Parathyroid adenoma (tissue), 2 donors: ENCODE data around the gene DKK3.

Experiments used
- H2AFZ ChIP-seq: fragments of 300-600 bp; sonication (generic); one replicate; pipeline ENCODE4 v1.7.0; 2017; ENCODE audit warnings: antibody characterized with exemption, mild to moderate bottlenecking
- H3K27ac ChIP-seq: fragments of 300-600 bp; sonication (generic); one replicate; pipeline ENCODE4 v1.7.0; 2017
- H3K27me3 ChIP-seq: fragments of 300-600 bp; sonication (generic); one replicate; pipeline ENCODE4 v1.7.0; 2017; ENCODE audit warnings: low read length; ENCODE audit not compliant: control insufficient read depth, insufficient read depth
- H3K36me3 ChIP-seq: fragments of 300-600 bp; sonication (generic); one replicate; pipeline ENCODE4 v1.7.0; 2017; ENCODE audit warnings: low read length; ENCODE audit not compliant: control insufficient read depth, insufficient read depth
- H3K4me1 ChIP-seq: fragments of 300-600 bp; sonication (generic); one replicate; pipeline ENCODE4 v1.7.0; 2017; ENCODE audit warnings: control low read depth
- H3K4me2 ChIP-seq: fragments of 300-600 bp; sonication (generic); one replicate; pipeline ENCODE4 v1.7.0; 2017; ENCODE audit warnings: low read length
- H3K4me3 ChIP-seq: fragments of 300-600 bp; sonication (generic); one replicate; pipeline ENCODE4 v1.7.0; 2017; ENCODE audit warnings: low read depth, low read length
- H3K79me2 ChIP-seq: fragments of 300-600 bp; sonication (generic); one replicate; pipeline ENCODE4 v1.7.0; 2017; ENCODE audit warnings: control low read depth
- H3K9ac ChIP-seq: fragments of 300-600 bp; sonication (generic); one replicate; pipeline ENCODE4 v1.7.0; 2017; ENCODE audit warnings: mild to moderate bottlenecking
- H3K9me3 ChIP-seq: fragments of 300-600 bp; sonication (generic); one replicate; pipeline ENCODE4 v1.7.0; 2017; ENCODE audit warnings: low read length; ENCODE audit not compliant: control insufficient read depth
- TF ChIP-seq, protein P1 (sequence below): fragments of 300-600 bp; sonication (generic); IDR thresholded peaks from one replicate; pipeline ENCODE4 v1.7.0; 2017; ENCODE audit warnings: antibody characterized with exemption, mild to moderate bottlenecking
- donor health status: primary hyperparathyroidism.

Gene DKK3

DNA sequence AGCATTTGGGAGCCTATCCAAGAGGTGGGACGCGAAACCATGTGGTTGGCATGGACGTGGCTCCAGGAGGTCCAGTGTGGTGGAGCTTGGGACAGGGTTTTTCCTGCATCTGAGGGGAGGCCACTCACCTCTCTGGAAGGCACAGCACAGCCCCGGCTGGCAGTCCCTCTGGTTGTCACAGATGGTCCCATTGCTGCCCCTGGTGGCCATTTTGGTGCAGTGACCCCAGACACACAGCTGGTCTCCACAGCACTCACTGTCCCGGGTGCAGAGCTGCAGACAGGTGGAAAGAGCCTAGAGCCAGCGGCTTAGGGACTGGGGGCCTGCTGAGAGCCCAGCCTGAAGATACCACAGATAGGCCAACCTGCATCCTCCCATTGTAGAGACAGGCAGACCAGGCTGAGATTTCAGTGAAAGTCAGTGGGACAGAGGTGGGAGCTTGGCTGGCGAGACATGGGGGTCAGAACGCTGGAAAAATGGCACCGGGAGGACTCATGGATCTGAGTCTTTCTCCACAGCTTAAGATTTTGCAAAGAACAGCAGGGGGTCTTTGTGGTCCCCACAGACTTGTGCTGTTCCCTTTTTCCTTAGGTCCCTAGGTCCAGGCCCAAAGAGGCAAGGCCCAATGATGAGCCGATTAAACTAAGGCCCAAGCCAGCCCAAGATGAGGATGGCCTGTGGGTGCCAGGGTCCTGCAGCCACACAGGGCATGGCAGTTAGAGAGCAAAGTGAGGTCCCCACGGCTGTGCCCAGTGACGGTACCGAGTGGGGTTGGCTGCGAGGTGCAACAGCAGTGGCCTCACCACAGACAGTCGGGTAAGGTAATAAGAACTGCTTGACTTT lies 41.4 kb downstream of the DKK3 start:
- Histone ChIP-seq H3K27me3 (no peaks in the 10 kb centered on the region), H3K27ac (no peak overlapping the region), H3K4me1 (no peaks in the 10 kb centered on the region), H2AFZ (no peak overlapping the region), H3K9me3 (no peaks in the 10 kb centered on the region), H3K36me3 (no peaks in the 10 kb centered on the region), H3K79me2 (no peaks in the 10 kb centered on the region), H3K4me3 (no peak overlapping the region), H3K4me2 (no peak overlapping the region), H3K9ac (no peak overlapping the region)
- TF ChIP-seq, protein P1, sequence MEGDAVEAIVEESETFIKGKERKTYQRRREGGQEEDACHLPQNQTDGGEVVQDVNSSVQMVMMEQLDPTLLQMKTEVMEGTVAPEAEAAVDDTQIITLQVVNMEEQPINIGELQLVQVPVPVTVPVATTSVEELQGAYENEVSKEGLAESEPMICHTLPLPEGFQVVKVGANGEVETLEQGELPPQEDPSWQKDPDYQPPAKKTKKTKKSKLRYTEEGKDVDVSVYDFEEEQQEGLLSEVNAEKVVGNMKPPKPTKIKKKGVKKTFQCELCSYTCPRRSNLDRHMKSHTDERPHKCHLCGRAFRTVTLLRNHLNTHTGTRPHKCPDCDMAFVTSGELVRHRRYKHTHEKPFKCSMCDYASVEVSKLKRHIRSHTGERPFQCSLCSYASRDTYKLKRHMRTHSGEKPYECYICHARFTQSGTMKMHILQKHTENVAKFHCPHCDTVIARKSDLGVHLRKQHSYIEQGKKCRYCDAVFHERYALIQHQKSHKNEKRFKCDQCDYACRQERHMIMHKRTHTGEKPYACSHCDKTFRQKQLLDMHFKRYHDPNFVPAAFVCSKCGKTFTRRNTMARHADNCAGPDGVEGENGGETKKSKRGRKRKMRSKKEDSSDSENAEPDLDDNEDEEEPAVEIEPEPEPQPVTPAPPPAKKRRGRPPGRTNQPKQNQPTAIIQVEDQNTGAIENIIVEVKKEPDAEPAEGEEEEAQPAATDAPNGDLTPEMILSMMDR = peak; percentile 53

DNA sequence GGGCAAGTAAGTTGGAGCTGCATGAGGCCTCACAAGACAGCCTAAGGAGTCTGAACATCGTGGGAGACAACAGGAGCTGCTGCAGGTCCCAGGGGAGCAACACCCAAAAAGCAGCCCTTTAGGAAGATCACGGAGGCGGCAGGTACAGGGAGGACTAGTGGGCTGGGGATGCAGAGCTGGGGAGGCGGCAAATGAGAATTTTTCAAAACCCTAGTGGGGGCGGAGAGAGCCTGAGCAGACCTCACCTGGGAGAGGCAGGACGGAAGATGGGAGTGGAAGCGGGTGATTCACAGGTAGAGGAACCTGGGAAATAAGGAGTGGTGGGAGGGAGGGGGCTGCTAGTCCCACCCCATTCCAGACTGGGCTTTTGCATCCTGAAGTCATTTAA lies 42.1 kb downstream of the DKK3 start:
- Histone ChIP-seq H3K4me1 (no peaks in the 10 kb centered on the region), H3K36me3 (no peaks in the 10 kb centered on the region), H3K27me3 (no peaks in the 10 kb centered on the region), H3K9me3 (no peaks in the 10 kb centered on the region), H3K9ac (no peak overlapping the region), H3K4me3 (no peak overlapping the region), H2AFZ (no peak overlapping the region), H3K27ac (no peak overlapping the region), H3K79me2 (no peaks in the 10 kb centered on the region), H3K4me2 (no peak overlapping the region)
- TF ChIP-seq, protein P1 = no peak

DNA sequence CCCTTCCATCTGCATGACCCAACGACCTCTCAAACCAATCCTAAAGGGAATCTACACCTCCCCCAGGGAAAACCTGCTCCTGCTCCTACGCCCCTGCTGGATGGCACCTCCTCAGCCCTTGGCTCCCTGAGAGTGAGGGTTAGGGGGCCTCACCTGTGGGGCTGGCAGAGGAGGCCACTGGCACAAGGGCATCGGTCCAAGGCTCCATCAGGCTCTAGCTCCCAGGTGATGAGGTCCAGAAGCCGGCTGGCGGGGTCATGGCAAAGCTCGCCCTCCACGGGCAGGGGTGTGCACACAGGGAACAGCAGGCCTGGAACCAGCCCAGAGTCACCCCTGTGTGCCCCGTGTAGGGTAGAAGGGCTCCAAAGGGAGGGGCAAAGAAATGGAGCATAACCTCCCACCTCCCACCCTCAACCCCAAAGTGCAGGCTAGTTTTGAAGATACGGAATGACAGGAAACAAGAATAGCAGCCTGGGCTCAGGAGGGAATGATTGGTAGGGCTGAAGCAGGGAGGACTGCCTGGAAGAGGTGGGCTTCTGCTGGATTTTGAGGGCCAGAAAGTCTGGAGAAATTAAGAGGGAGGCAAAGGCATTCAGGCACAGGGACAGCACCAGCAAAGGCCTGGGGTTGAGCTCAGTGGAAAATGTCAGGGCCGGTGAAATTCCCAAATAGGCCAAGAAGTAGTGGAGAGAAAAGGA lies 42.6 kb downstream of the DKK3 start:
- no peak overlapping the region for H2AFZ ChIP-seq
- H3K9ac ChIP-seq = no peak overlapping the region
- H3K36me3 ChIP-seq = no peaks in the 10 kb centered on the region
- H3K79me2 ChIP-seq = no peaks in the 10 kb centered on the region
- H3K27me3 ChIP-seq = no peaks in the 10 kb centered on the region
- TF ChIP-seq, protein P1 = no peak
- H3K9me3 ChIP-seq = no peaks in the 10 kb centered on the region
- H3K27ac ChIP-seq = no peak overlapping the region
- H3K4me2 ChIP-seq = no peak overlapping the region
- H3K4me3 ChIP-seq = no peak overlapping the region
- H3K4me1 ChIP-seq = no peaks in the 10 kb centered on the region

DNA sequence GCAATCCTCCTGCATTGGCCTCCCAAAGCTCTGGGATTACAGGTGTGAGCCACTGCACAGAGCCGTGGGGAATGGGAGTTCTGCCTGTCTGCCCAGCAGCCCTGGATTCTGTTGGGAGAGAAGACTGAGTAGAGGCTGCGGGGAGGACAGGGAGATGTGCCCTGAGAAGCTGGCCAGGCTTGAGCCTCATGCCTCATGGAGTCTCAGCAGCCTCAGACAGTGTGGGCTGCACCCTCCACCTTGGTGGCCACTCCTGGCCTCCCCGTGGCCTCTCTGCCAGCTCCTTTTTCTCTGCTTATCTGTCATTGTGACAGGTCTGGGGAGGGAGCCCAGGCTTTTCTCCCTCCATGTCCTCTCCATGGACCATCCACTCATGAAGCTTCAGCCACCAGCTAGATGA lies 43.2 kb downstream of the DKK3 start:
- no peaks in the 10 kb centered on the region for H3K79me2 ChIP-seq
- H2AFZ ChIP-seq = no peak overlapping the region
- H3K27me3 ChIP-seq = no peaks in the 10 kb centered on the region
- peaks cover 2% of the 10 kb centered on the region for H3K4me1 ChIP-seq
- H3K4me2 ChIP-seq = no peak overlapping the region
- no peak overlapping the region for H3K27ac ChIP-seq
- no peaks in the 10 kb centered on the region for H3K36me3 ChIP-seq
- TF ChIP-seq, protein P1 = no peak
- no peak overlapping the region for H3K4me3 ChIP-seq
- no peaks in the 10 kb centered on the region for H3K9me3 ChIP-seq
- H3K9ac ChIP-seq = no peak overlapping the region
